ENCODE measurements around the gene WARS2.

The WARS2 gene

DNA sequence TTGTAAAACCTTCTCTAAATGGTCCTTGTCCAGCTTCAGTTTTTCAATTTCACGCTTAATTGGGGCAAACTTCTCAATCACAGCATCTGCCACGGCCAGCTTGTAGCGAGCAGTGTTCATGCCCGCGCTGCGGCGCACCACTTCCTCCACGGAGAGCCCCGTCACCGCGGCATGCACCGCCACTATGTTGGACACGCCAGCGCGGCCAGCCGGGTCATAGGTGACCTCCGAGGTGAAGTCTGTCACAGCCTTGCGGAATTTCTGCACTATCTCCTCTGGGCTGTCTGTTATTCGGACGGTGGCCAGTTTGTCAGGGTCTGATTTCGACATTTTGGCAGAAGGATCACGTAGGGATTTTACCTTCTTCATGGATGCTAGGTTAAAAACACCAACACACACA lies 107.5 kb downstream of the WARS2 start:
- no peak for DNase-seq
- no peak overlapping the region for H2AFZ ChIP-seq (ENCODE audit: low read length)
- TF ChIP-seq EZH2phosphoT487 (IDR thresholded peaks at IDR 0.05; ENCODE audit: low read length) (no peak), EZH2 (optimal IDR thresholded peaks at IDR 0.05; ENCODE audit: low read depth, low read length) (no peak)
- TF ChIP-seq, protein P1, sequence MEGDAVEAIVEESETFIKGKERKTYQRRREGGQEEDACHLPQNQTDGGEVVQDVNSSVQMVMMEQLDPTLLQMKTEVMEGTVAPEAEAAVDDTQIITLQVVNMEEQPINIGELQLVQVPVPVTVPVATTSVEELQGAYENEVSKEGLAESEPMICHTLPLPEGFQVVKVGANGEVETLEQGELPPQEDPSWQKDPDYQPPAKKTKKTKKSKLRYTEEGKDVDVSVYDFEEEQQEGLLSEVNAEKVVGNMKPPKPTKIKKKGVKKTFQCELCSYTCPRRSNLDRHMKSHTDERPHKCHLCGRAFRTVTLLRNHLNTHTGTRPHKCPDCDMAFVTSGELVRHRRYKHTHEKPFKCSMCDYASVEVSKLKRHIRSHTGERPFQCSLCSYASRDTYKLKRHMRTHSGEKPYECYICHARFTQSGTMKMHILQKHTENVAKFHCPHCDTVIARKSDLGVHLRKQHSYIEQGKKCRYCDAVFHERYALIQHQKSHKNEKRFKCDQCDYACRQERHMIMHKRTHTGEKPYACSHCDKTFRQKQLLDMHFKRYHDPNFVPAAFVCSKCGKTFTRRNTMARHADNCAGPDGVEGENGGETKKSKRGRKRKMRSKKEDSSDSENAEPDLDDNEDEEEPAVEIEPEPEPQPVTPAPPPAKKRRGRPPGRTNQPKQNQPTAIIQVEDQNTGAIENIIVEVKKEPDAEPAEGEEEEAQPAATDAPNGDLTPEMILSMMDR (IDR thresholded peaks at IDR 0.05; ENCODE audit: low read length), result no peak
- no peaks in the 10 kb centered on the region for H3K9me2 ChIP-seq (replicated peaks; ENCODE audit: insufficient read depth, low read length)
- H3K4me3 ChIP-seq (ENCODE audit: low read length), result no peak overlapping the region
- no peak overlapping the region for H3K4me2 ChIP-seq (ENCODE audit: low read depth, low read length)
- H3K27me3 ChIP-seq (replicated peaks; ENCODE audit: insufficient read depth, low read length), result no peaks in the 10 kb centered on the region
- no peaks in the 10 kb centered on the region for H3K79me2 ChIP-seq (ENCODE audit: low read length)
- no peaks in the 10 kb centered on the region for H3K4me1 ChIP-seq (ENCODE audit: low read length)
- no peaks in the 10 kb centered on the region for H3K9me3 ChIP-seq (replicated peaks; ENCODE audit: insufficient read depth, low read length)
- H3K36me3 ChIP-seq (replicated peaks; ENCODE audit: insufficient read depth, low read length), result no peaks in the 10 kb centered on the region
- H3K9ac ChIP-seq (ENCODE audit: low read length), result no peak overlapping the region
- no peak overlapping the region for H3K27ac ChIP-seq (ENCODE audit: low read length)
- H4K20me1 ChIP-seq (ENCODE audit: insufficient read depth, low read length), result no peaks in the 10 kb centered on the region
- no peaks in the 10 kb centered on the region for H3F3A ChIP-seq (ENCODE audit: insufficient read depth, low read length)

DNA sequence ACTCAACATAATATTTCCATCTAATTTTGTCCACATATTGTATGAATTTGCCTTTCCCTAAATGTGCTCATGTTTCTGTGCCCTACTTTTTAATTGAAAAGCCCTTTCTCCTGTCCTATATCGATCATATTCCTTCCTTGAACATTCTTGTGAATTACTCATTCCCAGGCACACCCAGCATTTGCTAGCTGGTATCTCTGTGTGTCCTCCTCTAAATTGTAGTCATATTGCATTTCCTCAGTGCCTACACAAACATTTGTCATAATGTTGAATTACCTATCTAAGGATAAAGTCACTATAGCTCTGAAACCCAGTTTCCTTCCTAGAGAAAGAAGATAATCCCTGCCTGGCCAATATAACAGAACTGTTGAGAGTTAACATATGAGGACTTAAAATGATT lies 112.7 kb downstream of the WARS2 start:
- TF ChIP-seq EZH2 (optimal IDR thresholded peaks at IDR 0.05; ENCODE audit: low read depth, low read length) (no peak), EZH2phosphoT487 (IDR thresholded peaks at IDR 0.05; ENCODE audit: low read length) (no peak)
- TF ChIP-seq, protein P1 (IDR thresholded peaks at IDR 0.05; ENCODE audit: low read length), result no peak
- H3K4me2 ChIP-seq (ENCODE audit: low read depth, low read length), result no peak overlapping the region
- no peaks in the 10 kb centered on the region for H3F3A ChIP-seq (ENCODE audit: insufficient read depth, low read length)
- no peaks in the 10 kb centered on the region for H3K9me2 ChIP-seq (replicated peaks; ENCODE audit: insufficient read depth, low read length)
- H4K20me1 ChIP-seq (ENCODE audit: insufficient read depth, low read length), result no peaks in the 10 kb centered on the region
- no peak overlapping the region for H3K4me3 ChIP-seq (ENCODE audit: low read length)
- H3K4me1 ChIP-seq (ENCODE audit: low read length), result no peaks in the 10 kb centered on the region
- H3K27me3 ChIP-seq (replicated peaks; ENCODE audit: insufficient read depth, low read length), result no peaks in the 10 kb centered on the region
- H3K79me2 ChIP-seq (ENCODE audit: low read length), result no peaks in the 10 kb centered on the region
- H3K27ac ChIP-seq (ENCODE audit: low read length), result no peak overlapping the region
- H3K36me3 ChIP-seq (replicated peaks; ENCODE audit: insufficient read depth, low read length), result no peaks in the 10 kb centered on the region
- no peak overlapping the region for H2AFZ ChIP-seq (ENCODE audit: low read length)
- no peaks in the 10 kb centered on the region for H3K9me3 ChIP-seq (replicated peaks; ENCODE audit: insufficient read depth, low read length)
- DNase-seq, result no peak
- H3K9ac ChIP-seq (ENCODE audit: low read length), result no peak overlapping the region

DNA sequence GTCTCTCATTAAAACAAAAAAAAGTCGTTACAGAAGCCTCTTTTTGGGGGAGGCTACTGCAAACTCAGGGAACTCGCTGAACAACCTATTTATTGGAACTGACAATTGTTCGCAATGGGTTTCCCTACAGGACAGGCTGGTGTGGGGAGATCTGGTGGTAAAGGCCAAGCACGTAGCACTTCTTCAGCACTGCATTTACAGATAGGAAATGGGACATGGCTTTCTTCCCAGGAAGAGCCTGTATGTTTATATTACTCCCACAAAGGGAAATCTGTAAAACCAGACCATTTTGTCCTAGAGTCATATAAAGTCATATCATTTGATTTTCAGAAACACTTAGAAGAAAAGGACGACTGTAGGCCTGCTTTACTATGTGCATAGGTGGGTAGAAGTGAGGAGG lies 113.5 kb downstream of the WARS2 start:
- TF ChIP-seq EZH2 (optimal IDR thresholded peaks at IDR 0.05; ENCODE audit: low read depth, low read length) (no peak), EZH2phosphoT487 (IDR thresholded peaks at IDR 0.05; ENCODE audit: low read length) (no peak)
- TF ChIP-seq, protein P1 (IDR thresholded peaks at IDR 0.05; ENCODE audit: low read length), result no peak
- Histone ChIP-seq H3K36me3 (replicated peaks; ENCODE audit: insufficient read depth, low read length) (no peaks in the 10 kb centered on the region), H3K27me3 (replicated peaks; ENCODE audit: insufficient read depth, low read length) (no peaks in the 10 kb centered on the region), H4K20me1 (ENCODE audit: insufficient read depth, low read length) (no peaks in the 10 kb centered on the region), H3K9me3 (replicated peaks; ENCODE audit: insufficient read depth, low read length) (no peaks in the 10 kb centered on the region), H3K27ac (ENCODE audit: low read length) (no peak overlapping the region), H3K9ac (ENCODE audit: low read length) (no peak overlapping the region), H3K4me1 (ENCODE audit: low read length) (no peaks in the 10 kb centered on the region), H3K9me2 (replicated peaks; ENCODE audit: insufficient read depth, low read length) (no peaks in the 10 kb centered on the region), H2AFZ (ENCODE audit: low read length) (no peak overlapping the region), H3F3A (ENCODE audit: insufficient read depth, low read length) (no peaks in the 10 kb centered on the region), H3K79me2 (ENCODE audit: low read length) (no peaks in the 10 kb centered on the region), H3K4me3 (ENCODE audit: low read length) (no peak overlapping the region), H3K4me2 (ENCODE audit: low read depth, low read length) (no peak overlapping the region)
- no peak for DNase-seq
